ENCODE results near the gene ATAD3C.
"Not testable (repeated sequence)": the region's sequence is repeated elsewhere in the genome, so short reads cannot be mapped to it uniquely, and the experiment has no call there.

The ATAD3C gene

GRCh38 chr1:1418464-1419362, 30.8 kb upstream of the ATAD3C start:
- DNase-seq (ENCODE audit: low read depth in 3 of 3, low spot score in 1 of 3), result no peak

- DNase-seq (ENCODE audit: low read depth in 3 of 3, low spot score in 1 of 3), result no peak
Measured at GRCh38 chr1:1419363-1419812, 30.1 kb upstream of the ATAD3C start.

GRCh38 chr1:1419813-1420653, 29.5 kb upstream of the ATAD3C start:
- no peak for DNase-seq (ENCODE audit: low read depth in 3 of 3, low spot score in 1 of 3)

- DNase-seq (ENCODE audit: low read depth in 3 of 3, low spot score in 1 of 3), result no peak
Measured at GRCh38 chr1:1420654-1421141, 28.8 kb upstream of the ATAD3C start.

- DNase-seq (ENCODE audit: low read depth in 3 of 3, low spot score in 1 of 3), result no peak
Measured at GRCh38 chr1:1421147-1421906, 28.2 kb upstream of the ATAD3C start, which contains the start of gene ANKRD65. Gene ANKRD65, minus strand, starts transcription at chr1:1421276. Its CDS starts 271 bp downstream, at chr1:1421005.

- no peak for DNase-seq (ENCODE audit: low read depth in 3 of 3, low spot score in 1 of 3)
Measured at GRCh38 chr1:1421907-1422464, 27.5 kb upstream of the ATAD3C start.

- no peak for DNase-seq (ENCODE audit: low read depth in 3 of 3, low spot score in 1 of 3)
Measured at GRCh38 chr1:1422465-1423244, 26.8 kb upstream of the ATAD3C start.

GRCh38 chr1:1423245-1423597, 26.3 kb upstream of the ATAD3C start:
- no peak for DNase-seq (ENCODE audit: low read depth in 3 of 3, low spot score in 1 of 3)

- no peak for DNase-seq (ENCODE audit: low read depth in 3 of 3, low spot score in 1 of 3)
Measured at GRCh38 chr1:1424707-1425106, 24.8 kb upstream of the ATAD3C start.

GRCh38 chr1:1425426-1425752, 24.1 kb upstream of the ATAD3C start:
- no peak for DNase-seq (ENCODE audit: low read depth in 3 of 3, low spot score in 1 of 3)

- no peak for DNase-seq (ENCODE audit: low read depth in 3 of 3, low spot score in 1 of 3)
Measured at GRCh38 chr1:1425753-1426495, 23.6 kb upstream of the ATAD3C start.

- no peak for DNase-seq (ENCODE audit: low read depth in 3 of 3, low spot score in 1 of 3)
Measured at GRCh38 chr1:1426496-1427105, 22.9 kb upstream of the ATAD3C start.

GRCh38 chr1:1427106-1427819, 22.2 kb upstream of the ATAD3C start:
- no peak for DNase-seq (ENCODE audit: low read depth in 3 of 3, low spot score in 1 of 3)

GRCh38 chr1:1427820-1428148, 21.7 kb upstream of the ATAD3C start:
- DNase-seq (ENCODE audit: low read depth in 3 of 3, low spot score in 1 of 3), result no peak

- no peak for DNase-seq (ENCODE audit: low read depth in 3 of 3, low spot score in 1 of 3)
Measured at GRCh38 chr1:1428174-1428573, 21.3 kb upstream of the ATAD3C start.

- DNase-seq (ENCODE audit: low read depth in 3 of 3, low spot score in 1 of 3), result not testable (repeated sequence)
Measured at GRCh38 chr1:1428967-1429366, 20.5 kb upstream of the ATAD3C start.

GRCh38 chr1:1429671-1430073, 19.8 kb upstream of the ATAD3C start:
- DNase-seq (ENCODE audit: low read depth in 3 of 3, low spot score in 1 of 3), result no peak

Measured in stimulated activated CD4-positive, alpha-beta T cell treated with anti-CD3 and anti-CD28 coated beads, TNF-alpha, amount 100 ng/mL, for 1 hour (primary cell).